Endometrial microvascular endothelial cells (primary cell): Measurements from ENCODE around the gene ZFC3H1. TPM values are rescaled to one million over a fixed set of nuclear protein-coding genes. Genes with fewer than 3 reads are reported as not detected.

Experiments
- in situ Hi-C: cut with HindIII; loops from 2 replicates; pipeline ENCODE4 v1.10.0; 2017; ENCODE audit warnings: low sequenced_read_pairs, low pct_unique_long_range_greater_than_20kb; ENCODE audit errors: inconsistent ontology term
- total RNA-seq: library from RNA; depleted of rRNA; stranded (reverse); fragments of >200 nt; gene quantifications from one replicate; pipeline ENCODE4 v1.2.3, GENCODE V29; 2015; ENCODE audit errors: inconsistent ontology term

The ZFC3H1 gene
- total RNA-seq, 1 donor from 2014 or later = 21.7 TPM

DNA sequence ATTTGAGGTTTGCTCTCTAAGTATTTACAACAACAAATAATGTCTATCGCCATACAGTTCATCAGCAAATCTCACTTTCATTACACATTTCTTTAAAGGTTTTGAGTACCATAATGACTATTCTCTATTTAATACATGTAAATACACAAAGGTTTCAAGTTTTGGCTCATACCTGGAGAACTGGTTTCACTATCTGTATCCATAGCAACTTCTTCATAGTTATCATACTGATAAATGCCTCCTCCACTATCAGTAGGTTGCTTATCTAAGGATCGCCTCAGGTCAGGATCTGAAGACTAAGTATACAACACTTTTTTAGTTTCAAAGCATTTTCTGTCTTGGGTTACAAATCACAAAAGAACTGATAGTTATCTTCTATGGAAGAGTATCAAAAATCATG, 21.4 kb downstream of the ZFC3H1 start:
- in situ Hi-C loops = no loop called here

DNA sequence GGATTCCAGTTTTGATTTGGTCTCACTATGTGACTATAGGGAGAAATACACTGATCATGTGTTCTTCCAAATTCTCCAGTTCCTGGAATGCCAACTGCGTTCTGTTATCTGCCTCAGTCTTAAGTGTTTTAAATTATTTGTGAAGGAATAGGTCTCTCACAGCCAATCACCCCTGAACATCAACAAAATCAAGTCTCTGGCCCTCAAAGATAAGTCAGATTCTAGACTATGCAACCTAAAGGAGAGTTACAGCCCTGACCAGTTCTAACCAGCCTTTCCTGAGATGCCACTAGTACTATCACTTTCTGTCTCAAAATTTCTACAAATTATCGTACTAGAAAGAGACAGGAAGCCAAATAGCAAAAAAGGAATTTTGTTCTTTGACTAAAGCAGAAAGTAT, 22.3 kb downstream of the ZFC3H1 start:
- in situ Hi-C loops = no loop called here

DNA sequence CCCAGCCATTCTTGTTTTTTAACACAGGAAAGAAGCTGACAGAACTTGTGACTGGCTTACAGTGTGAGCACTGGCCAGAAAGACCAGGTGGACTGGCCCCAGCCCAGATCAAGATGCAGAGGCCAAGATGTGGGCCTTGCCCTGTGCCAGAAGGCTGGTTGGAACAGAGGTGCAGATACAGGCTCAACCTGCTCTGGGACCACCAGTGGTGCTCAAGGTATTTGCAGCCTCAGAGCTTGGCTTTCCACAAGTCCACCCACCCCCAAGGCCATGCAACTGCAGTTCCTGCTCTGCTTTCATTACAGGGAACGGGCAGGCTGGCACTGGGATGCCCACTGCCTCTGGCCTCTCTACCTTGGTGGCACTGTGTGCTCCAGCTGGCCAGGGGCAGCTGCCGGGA, 23.3 kb downstream of the ZFC3H1 start:
- in situ Hi-C loops = no loop called here

DNA sequence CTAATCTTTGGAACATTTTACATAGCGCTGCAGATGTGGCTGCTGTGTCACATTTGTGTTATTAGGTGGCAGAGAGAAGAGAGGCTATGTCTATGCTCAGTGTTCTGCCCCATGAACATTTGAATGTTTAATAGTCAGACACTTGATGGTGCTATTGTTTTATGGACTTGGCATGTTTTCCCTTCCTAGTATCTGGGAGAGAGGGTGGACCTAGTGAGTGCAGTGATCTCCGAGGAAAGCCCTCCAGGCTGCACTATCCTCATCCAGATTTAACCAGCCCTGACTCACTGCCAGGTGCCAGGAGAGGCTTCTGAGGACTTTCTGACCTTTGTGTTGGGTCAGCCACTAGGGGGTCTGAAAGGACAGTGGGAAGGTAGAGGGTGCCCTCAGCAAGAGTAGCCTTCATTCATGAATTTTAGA, 24.3 kb downstream of the ZFC3H1 start:
- in situ Hi-C loops = no loop called here

DNA sequence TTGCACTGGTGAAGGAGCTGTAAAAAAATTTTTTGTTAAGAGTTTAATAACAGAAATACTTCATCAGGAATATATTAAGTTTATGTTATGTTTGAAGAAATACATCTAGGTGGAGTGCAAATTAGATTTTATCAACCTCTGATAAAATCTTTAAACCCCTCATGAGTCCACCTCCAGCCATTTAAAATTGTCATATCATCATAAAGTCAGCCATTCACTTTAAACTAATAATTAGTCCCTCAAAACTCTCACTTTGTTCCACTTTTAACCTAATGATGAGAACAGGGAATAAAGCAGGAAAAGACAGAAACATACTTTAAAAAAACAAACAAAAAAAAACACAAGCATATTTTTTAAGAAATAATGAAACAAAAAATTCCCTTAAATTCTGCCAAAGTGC, 25.1 kb downstream of the ZFC3H1 start:
- in situ Hi-C loops = no loop called here

DNA sequence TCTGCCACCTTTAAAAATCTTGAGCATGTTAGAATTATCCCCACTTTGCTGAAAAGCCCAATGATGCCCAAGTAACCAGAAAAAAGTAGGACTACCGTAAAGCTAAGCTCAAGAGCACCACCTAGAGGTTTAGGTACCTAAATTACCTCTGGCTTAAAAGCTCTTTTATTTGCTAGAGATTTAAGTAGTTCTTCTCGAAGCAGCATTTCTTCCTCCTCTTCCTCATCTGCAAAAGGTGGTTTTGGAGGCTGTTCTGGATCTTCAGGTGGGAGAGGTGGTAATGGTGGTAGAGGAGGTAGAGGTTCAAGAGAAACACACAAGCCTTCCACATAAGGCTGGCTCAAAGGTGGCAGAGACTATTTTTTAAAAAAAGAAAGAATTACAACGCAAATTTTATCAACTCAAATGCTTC, 26.9 kb downstream of the ZFC3H1 start:
- in situ Hi-C loops = no loop called here

DNA sequence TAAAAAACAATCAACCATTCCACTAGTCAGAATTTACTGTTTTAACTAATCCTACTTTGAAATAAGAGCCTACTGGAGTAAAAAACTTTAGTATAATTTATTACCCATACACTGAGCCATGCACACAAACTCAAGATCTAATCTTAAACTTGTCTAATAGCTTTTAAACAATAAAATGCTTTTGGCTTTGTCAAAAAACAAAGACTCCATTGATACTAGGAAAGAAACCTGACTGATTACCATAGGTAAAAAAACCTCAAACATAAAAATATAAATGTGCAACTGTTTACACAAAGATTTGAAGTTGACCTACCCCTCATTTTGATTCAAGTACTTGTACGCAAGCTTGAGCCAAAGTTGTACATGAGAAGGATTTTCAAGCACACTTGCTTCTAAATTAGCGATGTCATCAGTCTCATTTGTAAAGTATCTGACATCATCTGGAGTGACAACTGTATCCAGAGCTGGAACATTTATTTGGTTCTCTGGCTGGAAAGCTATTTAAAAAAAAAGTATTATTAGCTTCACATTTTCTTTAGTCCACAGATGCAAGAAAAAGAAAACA, 36.1 kb downstream of the ZFC3H1 start:
- in situ Hi-C loops = no loop called here

DNA sequence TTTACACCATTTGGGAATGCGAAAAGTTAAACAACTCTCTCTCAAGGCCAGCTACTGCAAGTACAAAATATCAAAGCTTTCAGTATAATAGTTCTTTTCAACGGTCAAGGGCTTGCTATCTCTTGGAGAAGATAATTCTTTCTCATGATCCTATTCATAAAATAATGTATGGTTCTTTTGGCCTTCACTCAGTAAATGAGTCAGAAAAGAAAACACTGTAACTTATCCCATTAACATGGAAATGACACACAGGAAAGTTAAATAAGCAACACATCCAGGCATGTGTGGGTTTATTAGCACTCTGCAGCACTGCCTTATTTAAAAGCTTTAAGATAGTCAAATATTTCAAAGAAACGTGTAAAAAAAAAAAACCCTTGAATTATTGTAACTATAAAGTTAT, 36.9 kb downstream of the ZFC3H1 start:
- in situ Hi-C loops = no loop called here

DNA sequence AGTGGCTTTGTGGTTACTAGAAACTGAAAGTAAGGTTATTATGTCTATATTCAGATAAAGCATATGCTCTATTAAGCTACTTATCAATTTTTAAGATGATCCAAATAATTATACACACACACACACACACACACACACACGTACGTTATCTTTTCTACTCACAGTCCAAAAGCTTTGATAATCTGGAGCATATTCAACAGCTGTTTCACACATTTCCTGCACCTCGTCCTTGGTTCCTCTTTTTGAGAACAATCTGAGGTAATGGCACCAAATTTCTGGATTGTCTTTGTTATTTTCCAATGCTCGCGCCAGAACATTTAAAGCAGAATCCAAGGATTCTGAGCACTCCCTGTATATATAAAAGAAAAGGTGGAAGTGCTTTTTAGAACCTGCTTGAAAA, 37.5 kb downstream of the ZFC3H1 start:
- in situ Hi-C loops = no loop called here

DNA sequence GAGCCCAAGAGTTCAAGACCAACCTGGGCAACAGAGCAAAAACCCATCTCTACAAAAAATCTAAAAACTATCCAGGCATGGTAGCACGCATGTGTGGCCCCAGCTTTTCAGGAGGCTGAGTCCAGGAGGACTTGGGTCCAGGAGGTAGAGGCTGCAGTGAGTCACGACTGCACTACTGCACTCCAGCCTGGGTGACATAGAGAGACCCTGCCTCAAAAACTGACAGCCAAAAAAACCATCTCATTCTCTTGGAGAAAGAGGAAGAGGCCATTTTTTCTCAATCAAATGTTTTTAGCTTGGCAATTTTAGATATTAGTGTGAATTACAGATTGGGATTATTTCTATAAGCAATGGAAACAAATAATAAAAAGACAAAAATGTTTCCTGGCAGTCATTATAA, 38.2 kb downstream of the ZFC3H1 start:
- in situ Hi-C loops = no loop called here

DNA sequence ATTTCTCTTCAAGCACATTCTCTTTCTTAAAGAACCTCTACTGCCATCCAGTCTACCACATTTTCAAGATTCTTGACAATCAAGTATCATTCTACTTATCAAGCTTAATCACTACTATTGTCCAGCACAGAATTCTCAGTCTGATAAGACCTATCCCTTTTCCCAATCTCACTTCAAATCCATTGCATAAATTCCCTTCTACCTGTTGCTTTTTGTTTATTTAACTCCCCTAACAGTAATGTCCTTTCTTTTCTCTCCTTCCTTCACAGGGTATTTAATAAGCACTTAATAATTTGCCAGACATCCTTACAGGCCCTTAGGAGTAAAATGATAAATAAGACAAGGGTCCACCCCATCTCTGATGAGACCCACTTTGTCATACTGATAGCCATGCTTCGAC, 41.7 kb downstream of the ZFC3H1 start:
- in situ Hi-C loops = no loop called here

DNA sequence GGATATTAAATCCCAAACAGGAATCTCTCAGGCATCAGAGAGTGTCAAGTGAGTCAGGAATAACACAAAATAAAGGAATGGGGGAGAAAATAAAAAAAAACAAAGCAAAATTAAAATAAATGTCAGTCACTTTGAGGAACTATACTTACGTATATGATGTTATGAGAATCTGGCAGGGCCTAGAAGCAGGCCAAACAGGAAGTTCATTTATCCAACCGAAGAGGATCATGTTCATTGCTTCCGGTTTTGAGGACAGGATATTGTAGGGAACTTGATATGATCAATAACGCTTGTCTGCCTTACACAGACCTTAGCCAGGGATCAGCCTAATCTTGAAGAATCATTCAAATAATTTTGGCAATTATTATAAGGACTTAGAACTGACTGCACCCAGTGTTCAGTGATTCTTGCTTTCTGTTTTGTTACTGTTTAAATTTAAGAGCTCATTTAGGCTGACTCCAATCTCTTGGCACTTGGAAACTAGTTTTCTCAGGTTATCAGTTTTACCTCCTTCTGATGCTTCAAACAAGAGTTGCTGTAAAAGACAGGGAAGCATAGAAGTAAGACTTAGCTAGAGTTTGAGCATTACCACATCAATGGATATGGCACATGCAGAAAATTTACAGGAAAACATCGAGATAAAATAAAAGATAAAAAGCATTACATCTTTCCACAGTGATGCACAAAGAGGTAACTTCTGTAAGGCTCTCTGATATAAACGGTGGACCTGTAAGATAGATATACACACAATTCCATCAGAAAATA, 53.4 kb downstream of the ZFC3H1 start:
- in situ Hi-C loops = no loop called here

DNA sequence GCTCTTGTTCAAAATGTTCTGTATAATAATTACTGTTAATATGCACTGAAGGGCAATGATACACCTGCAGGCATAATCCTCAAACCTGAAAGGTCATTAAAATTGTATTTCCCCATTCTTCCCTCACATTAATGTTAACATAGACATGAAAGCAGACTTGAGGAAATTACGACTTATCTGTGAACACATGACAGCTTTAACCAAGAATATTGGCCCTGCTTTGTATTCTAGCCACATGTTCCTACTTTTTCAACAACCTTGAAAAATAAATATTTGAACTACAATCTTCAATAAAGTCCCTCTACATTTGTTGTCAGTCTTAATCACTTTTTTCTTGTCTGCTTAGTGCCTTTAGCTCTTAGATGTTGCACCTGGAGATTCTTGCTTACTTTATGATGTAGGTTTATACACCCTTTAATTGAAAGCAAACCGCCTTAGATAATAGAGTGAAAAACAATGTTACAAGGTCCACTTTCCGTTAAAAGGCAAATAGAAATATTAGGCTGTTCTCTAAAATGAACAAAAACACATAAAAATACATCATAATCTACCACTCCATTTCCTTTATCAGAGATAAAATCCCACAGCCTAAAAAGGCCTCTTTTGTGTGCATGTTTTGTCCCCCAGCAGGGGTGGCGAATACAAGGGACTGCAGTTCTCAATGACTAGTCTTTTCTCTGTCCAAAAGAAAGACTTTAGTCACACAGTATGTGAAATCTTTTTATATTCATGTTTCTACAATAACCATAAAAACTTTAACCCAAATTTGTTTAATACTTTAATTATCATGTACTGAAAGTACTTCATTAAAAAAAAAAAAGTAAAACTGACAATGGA, 55.9 kb downstream of the ZFC3H1 start:
- in situ Hi-C loops = no loop called here

DNA sequence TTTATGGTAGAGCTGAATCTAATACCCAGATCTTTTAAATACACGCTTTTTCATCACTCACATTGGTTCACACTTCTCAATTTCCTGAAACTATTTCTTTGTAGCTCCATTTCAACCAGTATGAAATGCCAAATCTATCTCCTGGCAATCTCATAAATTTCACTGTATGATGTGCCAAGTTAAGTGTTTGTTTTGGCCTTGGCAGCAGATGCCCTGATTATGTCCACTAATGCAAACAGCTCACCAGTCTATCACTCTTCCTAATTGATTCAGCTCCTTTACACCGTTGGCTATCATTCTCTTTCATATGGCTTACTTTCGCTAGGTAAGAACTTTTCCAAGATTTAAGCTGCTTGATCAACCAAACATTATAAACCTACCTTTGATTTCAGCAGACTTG, 58.6 kb downstream of the ZFC3H1 start:
- in situ Hi-C loops = no loop called here

DNA sequence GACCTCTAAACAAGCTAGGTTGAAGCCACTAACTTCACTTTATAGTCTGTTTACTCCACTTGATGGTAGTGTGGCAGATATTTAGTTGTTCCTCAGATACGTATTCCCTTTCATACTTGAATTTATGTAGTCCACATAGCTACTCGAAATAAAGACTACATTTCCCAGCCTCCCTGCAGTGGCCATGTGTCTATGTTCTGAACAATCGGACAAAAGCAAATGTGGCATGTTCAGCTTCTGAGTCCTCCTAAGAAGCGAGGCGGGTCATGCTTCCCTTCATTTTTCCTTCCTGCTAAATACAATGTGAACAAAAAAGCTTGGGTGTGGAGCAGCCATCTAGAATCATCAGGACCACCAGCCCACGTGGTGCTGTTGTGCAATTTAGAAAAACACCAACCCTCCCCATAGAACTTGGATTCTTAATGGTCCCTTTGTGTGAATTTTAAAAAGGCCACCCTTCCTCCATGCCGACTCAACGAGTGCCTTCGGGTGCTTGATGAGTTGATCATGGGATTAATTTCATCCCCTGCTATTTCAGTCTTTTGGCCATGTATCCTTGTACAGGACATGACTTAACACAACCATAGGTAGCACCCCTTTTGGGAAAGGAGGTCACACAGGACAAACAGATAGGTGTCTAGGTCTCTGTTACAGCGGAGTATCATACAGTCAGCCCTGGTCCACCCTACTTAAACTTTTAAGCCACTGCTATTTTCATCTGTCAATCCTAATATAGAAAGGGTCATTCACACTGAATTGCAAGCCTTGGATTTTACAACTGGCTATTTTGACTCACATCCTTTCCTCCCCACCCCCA, 60.7 kb downstream of the ZFC3H1 start:
- in situ Hi-C loops = no loop called here

DNA sequence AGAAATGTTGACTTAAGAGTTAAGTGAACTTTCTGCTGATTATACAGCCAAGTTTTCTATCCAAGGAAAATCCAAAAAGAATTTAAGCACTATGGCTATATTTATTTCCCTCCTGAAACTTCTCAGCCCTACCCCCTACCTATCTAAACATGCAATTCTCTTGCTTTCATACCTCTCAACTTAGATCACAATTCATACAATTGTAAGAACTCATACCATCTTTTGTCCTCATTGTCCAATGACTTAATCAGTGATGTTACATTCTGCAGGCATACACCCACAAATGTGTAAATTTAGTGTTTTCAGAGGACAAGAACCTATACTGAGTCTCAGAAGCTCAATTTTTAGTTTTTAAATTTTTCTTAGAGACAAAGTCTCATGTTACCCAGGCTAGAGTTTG, 62.1 kb downstream of the ZFC3H1 start:
- in situ Hi-C loops = no loop called here

DNA sequence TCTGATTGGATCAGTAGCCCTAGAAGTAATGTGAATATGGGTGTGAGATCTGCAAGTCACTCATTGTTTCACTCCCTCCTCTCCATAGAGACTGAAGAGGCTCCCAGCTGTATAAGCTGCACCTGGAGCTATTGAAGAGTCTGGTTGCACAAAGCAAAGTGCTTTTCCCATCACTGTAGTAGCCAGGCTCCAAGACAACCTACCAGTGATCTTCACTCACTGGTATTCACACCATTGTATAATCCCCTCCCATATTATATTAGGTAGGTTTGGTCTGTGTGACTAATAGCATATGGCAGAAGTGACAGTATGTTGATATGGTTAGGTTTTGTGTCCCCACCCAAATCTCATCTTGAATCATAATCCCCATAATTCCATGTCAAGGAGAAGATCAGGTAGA, 64.4 kb downstream of the ZFC3H1 start:
- in situ Hi-C loops = no loop called here

DNA sequence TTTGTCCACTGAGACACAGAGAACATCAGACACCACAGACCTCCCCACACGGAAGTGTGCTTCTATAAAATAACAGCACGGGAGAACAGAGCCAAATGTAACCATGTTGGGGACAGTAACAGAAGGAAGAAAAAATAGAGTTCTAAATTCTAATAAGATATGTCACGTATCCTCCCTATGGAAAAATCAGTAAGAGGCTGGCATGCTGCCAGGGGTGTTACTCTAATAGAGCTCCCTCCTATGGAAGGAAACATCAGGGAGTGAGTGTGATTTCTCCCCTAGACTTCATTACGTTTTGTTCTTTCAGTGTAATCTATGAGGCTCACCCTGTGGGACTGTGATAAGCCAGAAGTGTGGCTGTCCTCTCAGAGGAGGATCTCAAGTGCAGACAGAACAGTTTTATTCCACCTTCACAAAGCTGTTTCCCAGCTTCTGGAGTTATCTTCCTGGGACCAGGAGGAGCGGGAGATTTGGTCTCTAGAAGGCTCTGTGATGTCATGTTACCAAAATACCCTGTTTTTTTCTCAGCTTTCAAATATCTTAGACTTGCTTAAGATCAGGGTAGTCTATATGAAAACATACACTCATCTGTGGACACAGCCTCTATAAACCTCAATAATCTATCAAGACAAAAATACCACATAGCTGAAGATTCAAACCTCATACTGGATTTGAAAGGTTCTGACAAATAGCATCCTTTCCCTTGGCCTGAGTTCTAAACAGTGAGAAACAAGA, 69.3 kb downstream of the ZFC3H1 start:
- in situ Hi-C loops = no loop called here

DNA sequence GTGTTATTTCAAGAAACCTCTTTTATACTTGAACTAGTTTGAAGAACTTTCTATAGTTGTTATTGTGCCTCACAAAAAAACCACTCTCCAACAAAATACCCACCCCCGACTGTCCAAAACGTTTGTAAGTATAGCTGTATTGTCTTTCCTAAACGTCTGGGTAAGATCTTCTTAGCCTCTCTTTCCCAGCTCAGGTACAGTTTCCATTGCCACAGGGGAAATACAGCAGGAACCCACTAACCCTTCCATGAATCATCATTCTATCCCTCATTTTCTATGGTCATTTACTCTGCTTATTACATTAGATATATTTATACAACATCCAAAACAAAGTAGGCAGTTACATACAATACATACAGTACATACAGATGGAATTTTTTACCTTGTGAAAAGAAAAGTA, 70.8 kb downstream of the ZFC3H1 start:
- in situ Hi-C loops = no loop called here
